GM12872 (cell line): Measurements from ENCODE around the gene MYORG.

ENCODE experiments used
- CTCF ChIP-seq: IDR thresholded peaks from 3 replicates; pipeline ENCODE4 v1.5.1; 2011; ENCODE audit warnings: low read depth, mild to moderate bottlenecking, low read length, moderate library complexity; ENCODE audit not compliant: insufficient read depth

MYORG gene

GRCh38 chr9:34376596-34377403 is at the start of gene MYORG:
Gene MYORG, minus strand, starts transcription at chr9:34376898. Its CDS starts 3,955 bp downstream, at chr9:34372943.
- TF ChIP-seq CTCF, result no peak

DNA sequence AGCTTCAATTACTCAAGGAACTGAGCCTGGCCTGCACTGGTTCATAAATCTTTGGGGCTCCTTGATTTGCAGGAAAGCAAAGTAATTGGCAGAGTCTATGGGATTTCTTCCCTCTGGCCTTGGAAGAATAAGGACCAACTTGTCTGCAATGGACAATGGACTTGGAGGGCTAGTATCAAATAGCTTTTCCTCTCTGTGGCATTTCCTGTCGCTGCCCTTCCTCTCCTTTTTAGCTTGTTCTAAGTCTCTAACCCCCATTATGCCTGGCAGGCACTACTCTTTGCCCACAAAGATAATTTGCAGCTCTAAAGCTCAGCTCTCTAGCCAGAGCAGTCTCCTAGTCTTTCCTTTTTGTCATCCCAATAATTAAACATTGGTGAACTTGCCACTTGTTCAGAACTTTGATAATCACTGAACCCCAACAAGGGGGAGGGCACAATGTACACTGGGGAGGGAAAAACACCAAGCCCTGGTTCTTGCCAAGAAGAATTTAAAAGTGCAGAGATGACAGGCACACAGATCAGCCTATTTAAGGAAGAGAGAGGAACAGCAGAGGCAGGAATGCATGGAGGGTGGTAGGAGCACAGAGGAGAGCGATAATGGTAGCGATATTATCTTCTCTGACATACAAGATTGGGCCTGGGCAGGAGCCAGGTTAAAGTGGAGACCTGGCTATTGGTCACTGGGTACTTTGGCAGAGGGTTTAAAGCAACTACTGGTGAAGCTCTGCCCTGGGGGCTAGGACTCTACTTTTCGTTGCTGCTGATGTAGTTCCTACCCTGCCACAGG is 43.2 kb upstream of the MYORG start:
- no peak for TF ChIP-seq CTCF

DNA sequence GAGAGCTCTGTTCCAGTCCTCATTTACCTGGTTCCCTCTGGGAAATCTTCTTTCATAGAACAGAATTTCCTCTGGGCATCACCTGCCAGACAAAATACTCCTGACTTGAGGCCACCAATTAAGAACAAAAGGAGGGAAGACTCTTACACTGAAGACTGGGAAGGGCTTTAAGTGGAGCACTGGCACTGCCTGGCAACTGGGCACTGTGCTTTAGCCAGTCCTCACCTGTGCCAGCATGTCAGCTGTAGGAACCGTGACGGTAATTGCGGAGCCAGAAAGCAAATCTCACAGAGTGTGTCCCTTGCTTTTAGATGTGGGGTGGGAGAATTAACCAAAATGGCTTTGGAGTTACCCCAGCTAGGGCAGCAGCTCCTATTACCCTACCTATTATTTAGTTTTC is 41.0 kb upstream of the MYORG start:
- TF ChIP-seq CTCF, result no peak

DNA sequence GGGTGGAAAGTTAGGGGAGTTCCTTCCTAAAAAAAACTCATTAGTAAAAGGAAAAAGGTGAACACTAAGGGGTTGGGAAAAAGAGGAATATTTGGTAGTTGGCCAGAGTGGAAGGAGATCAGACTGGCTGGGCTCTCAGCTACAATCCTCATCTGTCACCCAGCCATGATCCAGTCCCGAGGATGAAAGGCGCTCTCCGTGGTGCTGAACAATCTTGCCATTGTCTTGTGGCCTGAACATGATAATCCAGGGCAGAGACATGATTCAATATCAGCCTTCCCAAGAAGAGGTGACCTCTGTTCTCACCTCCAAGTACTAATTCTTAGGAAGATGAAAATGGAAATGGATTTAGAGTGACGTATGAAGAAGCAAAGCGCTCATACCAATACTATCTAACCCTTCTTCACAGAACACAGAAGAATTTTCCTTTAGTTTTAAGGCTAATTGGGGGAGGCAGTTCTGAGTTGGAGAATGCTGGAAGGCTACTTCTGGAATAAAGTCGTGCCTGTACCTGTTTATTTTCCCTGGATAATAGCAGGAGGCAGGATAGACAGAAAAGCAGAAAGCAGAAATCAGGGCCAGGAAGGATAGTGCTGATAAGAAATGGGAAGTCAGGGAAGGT is 36.6 kb upstream of the MYORG start:
- TF ChIP-seq CTCF, result no peak

DNA sequence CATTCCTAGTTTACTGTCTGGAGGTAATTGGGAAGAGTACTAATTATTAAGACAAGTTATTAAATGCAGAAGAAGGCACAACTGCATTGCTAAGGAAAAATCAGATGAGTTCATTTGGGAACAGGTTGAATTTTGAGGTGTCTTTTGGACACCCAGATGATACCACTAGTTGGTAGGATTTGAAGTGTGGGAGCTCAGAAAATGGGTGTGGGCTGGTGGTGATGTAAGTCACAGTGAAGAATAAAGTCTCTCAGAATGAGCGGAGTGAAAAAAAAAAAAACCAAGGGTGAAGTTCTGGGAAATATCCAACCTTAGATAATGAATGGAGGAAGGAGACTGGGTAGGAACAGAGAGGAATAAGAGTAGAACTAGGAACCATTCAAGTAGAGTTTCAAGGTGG is 35.6 kb upstream of the MYORG start:
- no peak for TF ChIP-seq CTCF

- no peak for TF ChIP-seq CTCF
These were observed 32.5 kb upstream of the MYORG start for GRCh38 chr9:34409154-34409553.

- TF ChIP-seq CTCF, result no peak
These were observed 31.5 kb upstream of the MYORG start for GRCh38 chr9:34408173-34408572.
